Activated CD4-positive, alpha-beta T cell treated with anti-CD3 and anti-CD28 coated beads for 4 hours (primary cell): ENCODE data around the gene TTN.

Source experiments
- DNase-seq, 2 donors: peaks; one replicate each; pipeline ENCODE4 v3.0.0-alpha.2; 2020

Gene TTN

DNA sequence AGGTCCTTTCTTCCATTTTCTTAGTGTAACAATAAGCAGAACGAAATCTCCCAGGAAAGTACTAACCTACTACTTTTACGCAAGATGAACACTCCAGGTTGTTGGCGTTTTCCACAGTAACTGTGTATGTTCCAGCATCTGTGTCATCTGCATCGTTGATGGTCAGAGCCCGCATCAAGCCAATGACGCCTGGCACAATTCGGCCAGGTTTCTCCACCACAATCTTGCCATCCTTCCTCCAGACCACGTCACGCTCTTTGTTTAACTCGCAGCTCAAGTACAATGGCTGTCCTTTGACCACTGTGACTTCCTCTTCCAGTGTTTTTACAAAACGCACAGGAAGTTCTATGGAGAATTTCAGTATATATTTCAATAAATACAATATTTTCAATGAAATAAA lies 171.3 kb downstream of the TTN start:
- DNase-seq, result no peak

DNA sequence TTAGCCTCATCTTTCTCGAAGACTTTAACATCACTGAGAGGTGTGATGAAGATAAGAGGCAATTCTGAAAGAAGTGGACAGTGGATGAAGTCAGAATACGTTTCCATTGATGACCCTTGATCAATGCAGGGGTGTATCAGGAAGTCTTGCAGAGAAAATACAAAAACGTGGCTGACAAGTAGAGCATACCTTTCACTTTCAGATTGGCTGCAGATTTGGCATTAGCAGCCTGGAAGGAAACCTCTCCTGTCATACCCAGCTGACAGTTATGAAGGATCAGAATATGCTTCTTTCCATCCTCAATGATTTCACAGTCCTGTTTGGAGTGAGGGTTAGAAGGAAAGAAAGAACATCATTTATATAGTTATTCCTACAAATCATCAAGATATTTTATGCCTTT lies 174.5 kb downstream of the TTN start:
- DNase-seq, result no peak

DNA sequence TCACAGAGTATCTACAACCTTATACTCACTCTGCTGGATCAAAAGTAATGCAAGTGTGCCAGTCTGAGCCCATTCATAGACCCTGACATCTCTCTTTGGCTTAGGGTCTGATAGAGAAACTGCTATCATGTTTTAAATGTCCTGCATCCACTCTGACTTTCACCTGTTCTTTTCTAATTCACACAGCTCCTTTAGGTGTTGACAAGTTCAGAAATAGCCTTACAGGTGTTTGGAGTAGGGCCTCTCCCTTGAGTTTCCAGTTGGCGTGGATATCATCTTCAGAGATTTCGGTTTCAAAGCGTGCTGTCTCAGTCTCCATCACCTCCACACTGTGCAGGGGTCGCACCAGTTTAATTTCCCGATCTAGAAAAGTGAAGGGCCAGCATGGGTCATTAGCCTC lies 176.6 kb downstream of the TTN start:
- no peak for DNase-seq

GRCh38 chr2:178629463-178629862 lies 177.8 kb downstream of the TTN start:
- DNase-seq, result no peak

DNA sequence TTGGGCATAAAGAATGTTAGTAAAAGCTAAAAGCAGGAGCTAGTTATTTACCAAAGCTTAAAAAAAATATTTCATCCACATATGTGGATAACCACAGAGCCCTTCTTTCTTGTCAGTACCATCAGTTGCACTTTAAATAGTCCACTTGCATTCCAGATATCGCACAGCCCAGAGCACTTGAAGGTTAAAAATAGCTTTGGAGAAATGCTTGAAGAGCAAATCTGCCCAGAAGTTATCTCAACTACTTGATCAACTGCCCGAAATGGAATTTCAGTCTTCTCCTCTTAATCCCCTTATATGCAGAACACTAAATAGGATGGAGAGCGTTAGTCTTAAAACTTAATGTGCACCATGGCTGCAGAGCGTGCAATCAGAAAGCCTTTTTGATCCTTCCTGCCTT lies 178.6 kb downstream of the TTN start:
- DNase-seq, result no peak

DNA sequence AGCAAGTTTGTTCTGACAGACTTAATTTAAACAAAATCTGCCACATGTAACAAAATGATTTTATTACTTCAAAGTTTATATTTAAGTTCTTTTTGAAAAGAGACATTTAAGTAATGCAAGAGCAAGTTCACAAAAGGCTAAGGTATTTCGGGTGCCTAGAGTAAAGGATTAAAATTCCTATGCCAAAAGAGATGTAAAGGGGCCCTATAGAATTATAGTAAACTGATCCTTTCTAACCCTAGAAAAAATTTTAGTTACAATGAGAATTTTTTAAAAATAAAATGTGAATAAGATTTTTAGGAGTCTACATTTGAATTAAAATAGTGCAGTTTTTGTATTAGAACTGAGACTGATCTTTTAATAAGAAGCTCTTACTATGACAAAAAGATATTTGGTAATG lies 179.8 kb downstream of the TTN start:
- no peak for DNase-seq

DNA sequence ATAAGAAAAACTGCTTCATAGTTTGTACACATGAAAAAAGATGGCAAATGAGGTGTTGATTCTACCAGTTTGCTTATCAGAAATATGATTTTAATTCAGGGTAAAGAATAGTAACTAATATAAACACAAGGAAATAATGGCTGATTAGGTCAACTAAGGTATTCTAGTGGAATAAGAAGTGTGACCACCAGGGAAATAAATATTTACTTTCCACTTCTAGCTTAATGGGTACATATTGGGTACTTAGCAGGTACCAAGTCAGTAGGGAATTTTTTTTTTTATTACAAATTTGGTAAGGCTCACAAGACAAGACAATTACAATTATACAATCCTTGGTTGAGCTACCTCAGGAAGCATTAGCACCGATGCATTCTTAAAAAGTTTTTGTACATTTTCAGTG lies 191.3 kb downstream of the TTN start:
- no peak for DNase-seq

DNA sequence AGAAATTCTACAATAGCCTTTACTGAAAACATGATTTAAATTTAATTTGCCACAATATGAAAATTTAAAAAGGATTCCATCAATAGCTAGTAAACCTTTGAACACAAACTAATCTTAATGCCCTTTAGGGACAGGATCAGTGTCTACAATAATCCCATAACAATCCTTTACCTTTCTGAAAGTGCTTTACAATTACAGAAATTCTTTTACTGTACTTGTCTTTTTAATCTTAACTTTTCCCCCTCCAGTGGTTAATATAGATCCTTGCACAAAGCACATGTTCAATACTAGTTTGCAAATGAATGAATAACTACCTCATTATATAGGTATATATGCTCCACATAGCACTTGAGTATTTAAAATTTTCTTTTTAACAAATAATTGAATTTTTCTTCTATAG lies 204.3 kb downstream of the TTN start:
- no peak for DNase-seq

- DNase-seq, result no peak
These were observed 214.6 kb downstream of the TTN start for GRCh38 chr2:178592655-178593054.

DNA sequence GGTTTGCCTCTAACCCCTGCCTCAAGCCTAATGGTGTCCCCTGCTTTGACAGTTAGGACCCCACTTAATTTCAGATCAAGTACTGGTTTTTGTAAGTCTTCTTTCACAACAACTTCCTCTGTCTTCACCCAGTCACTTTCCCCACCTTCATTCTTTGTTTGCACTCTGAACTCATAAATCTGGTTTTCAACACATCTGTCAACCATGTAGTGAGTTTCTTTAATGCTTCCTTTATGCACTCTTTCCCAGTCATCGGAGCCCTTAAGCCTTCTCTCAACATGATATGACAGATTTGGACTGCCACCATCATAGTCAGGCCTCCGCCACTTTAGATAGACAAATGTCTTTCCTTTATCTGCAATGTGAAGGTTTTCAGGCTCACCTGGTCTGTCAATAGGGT lies 217.9 kb downstream of the TTN start:
- no peak for DNase-seq

DNA sequence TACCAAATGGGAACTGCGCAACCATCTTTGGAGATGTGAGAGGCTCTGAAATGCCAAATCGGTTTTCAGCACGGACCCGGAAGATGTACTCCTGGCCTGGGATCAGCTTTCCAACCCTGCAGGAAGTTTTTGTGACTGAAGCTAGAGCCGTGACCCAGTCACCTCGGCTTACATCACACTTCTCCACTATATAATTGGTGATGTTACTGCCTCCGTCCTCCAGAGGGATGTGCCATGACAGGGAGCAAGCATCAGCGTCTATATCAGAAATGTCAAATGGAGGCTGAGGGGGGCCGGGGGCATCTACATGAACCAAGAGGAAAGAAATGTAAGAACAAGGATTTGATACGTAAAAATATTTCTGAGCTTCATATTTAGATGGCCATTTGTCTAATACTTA lies 222.6 kb downstream of the TTN start:
- DNase-seq, result no peak

- DNase-seq, result no peak
These were observed 228.2 kb downstream of the TTN start for GRCh38 chr2:178579006-178579405.

DNA sequence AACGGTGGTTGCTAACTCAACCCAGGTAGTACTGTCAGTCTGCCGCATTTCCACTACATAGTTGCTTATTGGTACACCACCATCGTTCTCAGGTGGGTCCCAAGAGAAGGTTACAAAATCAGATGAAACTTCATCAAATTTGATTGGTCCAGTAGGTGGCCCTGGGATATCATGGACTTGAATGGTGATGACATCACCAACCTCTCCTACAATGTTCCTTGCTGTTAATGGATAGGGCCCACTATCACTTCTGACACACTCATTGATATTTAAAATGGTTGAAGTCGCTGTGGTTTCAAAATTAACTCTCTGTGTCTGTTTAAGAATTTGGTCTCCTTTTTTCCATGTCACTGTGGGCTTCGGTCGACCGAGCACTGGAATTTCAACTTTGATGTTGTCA lies 232.4 kb downstream of the TTN start:
- no peak for DNase-seq

DNA sequence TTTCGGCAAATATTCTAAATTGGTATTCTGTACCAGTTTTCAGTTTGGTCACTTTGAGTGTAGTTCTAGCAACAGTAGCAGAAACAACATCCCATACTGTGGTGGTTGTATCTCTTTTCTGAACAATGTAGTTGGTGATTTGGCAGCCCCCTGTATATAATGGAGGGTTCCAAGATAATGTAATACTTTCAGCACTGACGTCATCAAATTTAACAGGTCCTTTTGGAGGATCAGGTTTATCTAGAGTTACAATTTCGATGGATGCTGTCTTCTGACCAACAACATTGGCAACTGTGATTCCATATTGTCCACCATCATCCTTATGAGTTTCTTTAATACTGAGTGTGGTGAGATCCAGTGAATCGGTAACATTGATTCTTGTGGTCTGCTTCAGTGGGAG lies 239.0 kb downstream of the TTN start:
- DNase-seq, result no peak

DNA sequence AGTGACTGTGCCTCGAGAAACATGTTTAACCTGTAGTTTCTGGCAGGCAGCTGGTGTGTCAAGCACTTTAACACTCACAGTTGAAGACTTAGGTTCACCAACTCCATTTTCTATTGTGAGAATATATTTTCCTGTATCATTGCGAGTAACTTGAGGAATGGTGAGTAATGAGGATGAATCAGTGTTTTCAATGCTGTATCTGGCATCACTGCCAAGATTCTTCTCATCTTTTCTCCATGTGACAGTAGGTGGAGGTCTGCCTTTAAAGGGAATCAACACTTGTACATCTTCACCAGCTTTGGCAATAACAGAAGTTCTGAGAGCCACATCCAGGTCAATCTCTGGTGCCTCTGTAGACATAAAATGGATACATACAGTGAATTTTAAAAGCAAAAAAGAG lies 254.2 kb downstream of the TTN start:
- DNase-seq, result no peak

- DNase-seq, result no peak
These were observed 256.9 kb downstream of the TTN start for GRCh38 chr2:178550352-178550751.

- no peak for DNase-seq
These were observed 264.7 kb downstream of the TTN start for GRCh38 chr2:178542569-178542968.

GRCh38 chr2:178542161-178542560 lies 265.1 kb downstream of the TTN start:
- no peak for DNase-seq

- no peak for DNase-seq
These were observed 271.2 kb downstream of the TTN start for GRCh38 chr2:178536037-178536436.

GRCh38 chr2:178531168-178531567 lies 276.1 kb downstream of the TTN start:
- no peak for DNase-seq

GRCh38 chr2:178530625-178531142 lies 276.5 kb downstream of the TTN start:
- DNase-seq, result no peak

DNA sequence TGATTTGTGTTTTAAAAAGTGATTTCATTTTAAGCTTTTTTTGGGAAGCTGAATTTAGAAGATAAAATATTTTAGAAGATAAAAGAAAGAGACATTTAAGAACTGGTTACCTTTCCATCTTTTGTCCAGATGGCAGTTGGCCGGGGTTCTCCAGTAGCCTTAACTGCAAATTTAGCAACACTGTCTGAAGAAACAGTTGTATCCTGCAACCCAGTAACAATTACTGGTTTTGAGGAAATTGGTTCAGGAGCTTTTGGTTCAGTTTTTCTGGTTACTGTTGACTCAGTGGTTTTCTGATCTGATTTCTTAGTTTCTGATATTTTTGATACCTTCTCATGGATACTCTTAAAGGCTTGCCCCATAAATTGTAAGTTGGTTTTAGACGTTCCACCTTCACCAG lies 277.1 kb downstream of the TTN start:
- DNase-seq, result no peak

DNA sequence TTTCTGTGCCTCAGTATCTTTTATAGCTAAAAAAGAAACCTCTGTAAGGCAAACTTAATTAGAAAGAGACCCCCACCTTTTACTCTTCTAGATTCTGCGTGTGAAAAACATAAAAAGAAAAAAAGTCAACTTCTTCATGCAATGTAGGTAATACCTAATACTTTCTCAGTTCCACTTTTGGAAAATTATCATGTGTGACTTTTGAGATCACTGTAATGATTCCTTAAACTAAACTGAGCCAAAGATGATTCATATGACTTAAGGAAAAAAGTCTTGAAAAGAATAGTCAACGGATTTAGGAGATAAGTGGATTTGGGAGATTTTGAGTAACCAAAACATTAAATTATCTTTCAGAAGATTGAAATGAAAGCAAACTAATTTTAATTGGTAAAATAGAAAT lies 278.0 kb downstream of the TTN start:
- DNase-seq, result no peak

GRCh38 chr2:178528647-178529046 lies 278.6 kb downstream of the TTN start:
- DNase-seq, result no peak

GRCh38 chr2:178527592-178527991 lies 279.6 kb downstream of the TTN start:
- no peak for DNase-seq

GRCh38 chr2:178526256-178526655 lies 281.0 kb downstream of the TTN start:
- no peak for DNase-seq
